Sigmoid colon (tissue), 4 donors: ENCODE measurements around the gene PSPC1.

Experiments used
- POLR2AphosphoS5 ChIP-seq, 4 donors: sonication (generic); formaldehyde crosslinking; IDR thresholded peaks; one replicate each; pipeline ENCODE4 v1.6.1; 2017; ENCODE audit warnings: antibody characterized with exemption in 4 of 4
- TF ChIP-seq, protein P1 (sequence below), 4 experiments: fragments of 450-650 bp in 3 of 4; fragments of 200-600 bp in 1 of 4; IDR thresholded peaks; one replicate each; pipeline ENCODE4 v1.5.1; 2016 to 2019; ENCODE audit warnings: antibody characterized with exemption in 4 of 4, mild to moderate bottlenecking in 3 of 4, moderate library complexity in 2 of 4

DNA sequence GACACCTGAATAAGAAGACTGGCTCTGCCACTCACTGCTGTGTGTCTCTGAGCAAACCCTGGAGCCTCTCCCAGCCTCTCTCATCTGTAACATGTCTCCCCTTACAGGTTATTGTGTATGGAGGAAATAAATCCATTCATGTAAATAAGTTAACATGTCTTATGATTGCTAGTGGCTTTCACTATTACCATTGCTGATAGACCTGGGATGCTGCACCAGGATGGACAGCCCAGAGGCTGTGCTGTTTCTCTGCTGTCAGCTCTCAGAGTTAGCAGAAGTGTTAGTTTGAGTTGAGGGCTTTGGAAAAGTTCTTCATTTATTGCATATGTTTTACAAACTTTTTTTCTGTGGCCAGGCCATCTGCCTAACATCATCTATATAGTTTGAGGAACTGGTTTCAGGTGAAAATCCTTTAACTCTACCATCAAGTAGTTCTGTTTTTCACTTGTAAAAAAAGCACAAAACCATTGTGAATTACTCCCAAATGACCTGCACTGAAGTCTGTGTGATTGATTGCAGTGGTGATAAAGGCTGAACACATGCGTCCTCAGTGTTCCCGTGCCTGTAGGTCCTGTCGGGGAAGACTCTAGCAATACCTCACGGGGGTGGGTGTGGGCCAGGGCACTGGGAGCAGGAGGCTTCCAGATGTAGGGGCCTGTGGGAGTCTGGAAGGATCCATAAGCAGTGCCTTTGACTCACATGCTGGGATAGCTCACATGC lies 124.7 kb downstream of the PSPC1 start:
- TF ChIP-seq, protein P1, sequence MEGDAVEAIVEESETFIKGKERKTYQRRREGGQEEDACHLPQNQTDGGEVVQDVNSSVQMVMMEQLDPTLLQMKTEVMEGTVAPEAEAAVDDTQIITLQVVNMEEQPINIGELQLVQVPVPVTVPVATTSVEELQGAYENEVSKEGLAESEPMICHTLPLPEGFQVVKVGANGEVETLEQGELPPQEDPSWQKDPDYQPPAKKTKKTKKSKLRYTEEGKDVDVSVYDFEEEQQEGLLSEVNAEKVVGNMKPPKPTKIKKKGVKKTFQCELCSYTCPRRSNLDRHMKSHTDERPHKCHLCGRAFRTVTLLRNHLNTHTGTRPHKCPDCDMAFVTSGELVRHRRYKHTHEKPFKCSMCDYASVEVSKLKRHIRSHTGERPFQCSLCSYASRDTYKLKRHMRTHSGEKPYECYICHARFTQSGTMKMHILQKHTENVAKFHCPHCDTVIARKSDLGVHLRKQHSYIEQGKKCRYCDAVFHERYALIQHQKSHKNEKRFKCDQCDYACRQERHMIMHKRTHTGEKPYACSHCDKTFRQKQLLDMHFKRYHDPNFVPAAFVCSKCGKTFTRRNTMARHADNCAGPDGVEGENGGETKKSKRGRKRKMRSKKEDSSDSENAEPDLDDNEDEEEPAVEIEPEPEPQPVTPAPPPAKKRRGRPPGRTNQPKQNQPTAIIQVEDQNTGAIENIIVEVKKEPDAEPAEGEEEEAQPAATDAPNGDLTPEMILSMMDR (IDR thresholded peaks at IDR 0.05) = no peak
- TF ChIP-seq POLR2AphosphoS5 (IDR thresholded peaks at IDR 0.05) = no peak
